Left lung (tissue), 10 donors: Measurements from ENCODE around the gene HSPA1L. TPM values are rescaled to one million over a fixed set of nuclear protein-coding genes. Genes with fewer than 3 reads are reported as not detected.

Experiments
- ATAC-seq: fragments of 200-7000 bp; cut with Tn5 transposase; one replicate; pipeline ENCODE4 v1.9.1; 2020; ENCODE audit warnings: moderate library complexity
- DNase-seq, 4 donors: peaks; one replicate each; pipeline ENCODE4 v3.0.0-alpha.2; 2013 to 2020
- H3K27ac ChIP-seq, 2 donors: fragments of 200-600 bp; sonication (generic) in 1 of 2; one replicate each; pipeline versions ENCODE4 v1.5.0 to v1.8.0; 2020 to 2021
- H3K27me3 ChIP-seq, 2 donors: fragments of 200-600 bp; sonication (generic) in 1 of 2; one replicate each; pipeline versions ENCODE4 v1.5.0 to v1.8.0; 2020 to 2021
- H3K36me3 ChIP-seq, 2 donors: fragments of 200-600 bp; sonication (generic) in 1 of 2; one replicate each; pipeline versions ENCODE4 v1.5.0 to v1.8.0; 2020 to 2021
- H3K4me1 ChIP-seq, 2 donors: fragments of 200-600 bp; one replicate each; pipeline ENCODE4 v1.8.0; 2021
- H3K4me3 ChIP-seq, 2 donors: fragments of 200-600 bp; sonication (generic) in 1 of 2; one replicate each; pipeline versions ENCODE4 v1.5.0 to v1.8.0; 2020 to 2021; ENCODE audit warnings: mild to moderate bottlenecking in 1 of 2
- H3K9me3 ChIP-seq, 2 donors: fragments of 200-600 bp; sonication (generic) in 1 of 2; one replicate each; pipeline versions ENCODE4 v1.5.0 to v1.8.0; 2020 to 2021
- intact Hi-C, 2 donors: fragments of 100-400 bp; cut with DNase I; formaldehyde crosslinking; loops; one replicate each; pipeline versions ENCODE4 v1.11.2 to v1.14.2; 2022
- polyA plus RNA-seq, 6 donors: library from polyadenylated mRNA; unstranded; fragments of 120-200 nt; gene quantifications; one replicate each; pipeline ENCODE4 v1.2.1, GENCODE V29; 2013; ENCODE audit not compliant: insufficient read length in 6 of 6
- total RNA-seq, 2 donors: library from RNA; stranded (reverse); fragmentation: NEBNext Ultra II Directional; extraction: Animal tissue kit (Norgen Biotek cat#: 25700); gene quantifications; one replicate each; pipeline ENCODE4 v1.2.1, GENCODE V29; 2021
- TF ChIP-seq, protein P1 (sequence below), 2 donors: fragments of 200-600 bp; sonication (generic) in 1 of 2; IDR thresholded peaks; one replicate each; pipeline versions ENCODE4 v1.5.0 to v1.8.0; 2021; ENCODE audit warnings: antibody characterized with exemption in 2 of 2
- donor health status: DM: no; HTN: yes; CAD: no.
- donor health status: DM: no; HTN: no; CAD: no.

HSPA1L gene
- total and polyA plus RNA-seq, 8 donors = 0.99 to 4.4 (median 3.1) TPM

- DNase-seq = peak in 2 of 4 donors; percentile 42 to 73
Measured at GRCh38 chr6:31765910-31766794, 48.9 kb downstream of the HSPA1L start.

GRCh38 chr6:31765559-31765909, 49.5 kb downstream of the HSPA1L start:
- DNase-seq (peak in 1 of 4 donors; percentile 64), ATAC-seq (no peak)
- Histone ChIP-seq H3K4me3 (no peak overlapping the region), H3K27me3 (no peaks in the 10 kb centered on the region), H3K27ac (no peak overlapping the region), H3K36me3 (peaks cover 0 to under 1% of the 10 kb centered on the region in 2 donors), H3K4me1 (peaks cover 0 to 25% of the 10 kb centered on the region in 2 donors), H3K9me3 (no peaks in the 10 kb centered on the region)
- intact Hi-C loops = no loop called here
- TF ChIP-seq, protein P1, sequence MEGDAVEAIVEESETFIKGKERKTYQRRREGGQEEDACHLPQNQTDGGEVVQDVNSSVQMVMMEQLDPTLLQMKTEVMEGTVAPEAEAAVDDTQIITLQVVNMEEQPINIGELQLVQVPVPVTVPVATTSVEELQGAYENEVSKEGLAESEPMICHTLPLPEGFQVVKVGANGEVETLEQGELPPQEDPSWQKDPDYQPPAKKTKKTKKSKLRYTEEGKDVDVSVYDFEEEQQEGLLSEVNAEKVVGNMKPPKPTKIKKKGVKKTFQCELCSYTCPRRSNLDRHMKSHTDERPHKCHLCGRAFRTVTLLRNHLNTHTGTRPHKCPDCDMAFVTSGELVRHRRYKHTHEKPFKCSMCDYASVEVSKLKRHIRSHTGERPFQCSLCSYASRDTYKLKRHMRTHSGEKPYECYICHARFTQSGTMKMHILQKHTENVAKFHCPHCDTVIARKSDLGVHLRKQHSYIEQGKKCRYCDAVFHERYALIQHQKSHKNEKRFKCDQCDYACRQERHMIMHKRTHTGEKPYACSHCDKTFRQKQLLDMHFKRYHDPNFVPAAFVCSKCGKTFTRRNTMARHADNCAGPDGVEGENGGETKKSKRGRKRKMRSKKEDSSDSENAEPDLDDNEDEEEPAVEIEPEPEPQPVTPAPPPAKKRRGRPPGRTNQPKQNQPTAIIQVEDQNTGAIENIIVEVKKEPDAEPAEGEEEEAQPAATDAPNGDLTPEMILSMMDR (IDR thresholded peaks at IDR 0.05) = no peak

More at GRCh38 chr6:31765910-31766794, 48.9 kb downstream of the HSPA1L start:
- no peak overlapping the region for H3K4me3 ChIP-seq
- ATAC-seq = peak; percentile 41
- H3K27me3 ChIP-seq = no peaks in the 10 kb centered on the region
- peaks cover 0 to 25% of the 10 kb centered on the region in 2 donors for H3K4me1 ChIP-seq
- no peak overlapping the region for H3K27ac ChIP-seq
- intact Hi-C loops = no loop called here
- H3K36me3 ChIP-seq = no peaks in the 10 kb centered on the region
- TF ChIP-seq, protein P1 (IDR thresholded peaks at IDR 0.05) = no peak
- H3K9me3 ChIP-seq = no peaks in the 10 kb centered on the region

- no peak overlapping the region for H3K4me3 ChIP-seq
- ATAC-seq = no peak
- intact Hi-C loops = no loop called here
- TF ChIP-seq, protein P1 (IDR thresholded peaks at IDR 0.05) = no peak
- no peak overlapping the region for H3K27ac ChIP-seq
- no peaks in the 10 kb centered on the region for H3K27me3 ChIP-seq
- H3K36me3 ChIP-seq = peaks cover 0 to 14% of the 10 kb centered on the region in 2 donors
- H3K4me1 ChIP-seq = peaks cover 0 to 15% of the 10 kb centered on the region in 2 donors
- peak in 1 of 4 donors; percentile 56 for DNase-seq
- H3K9me3 ChIP-seq = no peaks in the 10 kb centered on the region
Measured at GRCh38 chr6:31764198-31764597, 50.9 kb downstream of the HSPA1L start.

- no peaks in the 10 kb centered on the region for H3K9me3 ChIP-seq
- H3K4me3 ChIP-seq = no peak overlapping the region
- peak in 1 of 4 donors; percentile 17 for DNase-seq
- TF ChIP-seq, protein P1 (IDR thresholded peaks at IDR 0.05) = no peak
- peaks cover 0 to 15% of the 10 kb centered on the region in 2 donors for H3K36me3 ChIP-seq
- ATAC-seq = peak; percentile 43
- H3K4me1 ChIP-seq = peaks cover 0 to 9% of the 10 kb centered on the region in 2 donors
- intact Hi-C loops = no loop called here
- no peaks in the 10 kb centered on the region for H3K27me3 ChIP-seq
- no peak overlapping the region for H3K27ac ChIP-seq
Measured at GRCh38 chr6:31763619-31763940, 51.5 kb downstream of the HSPA1L start.

- peaks cover 0 to 4% of the 10 kb centered on the region in 2 donors for H3K4me1 ChIP-seq
- H3K27ac ChIP-seq = no peak overlapping the region
- DNase-seq = no peak
- H3K9me3 ChIP-seq = no peaks in the 10 kb centered on the region
- no peak overlapping the region for H3K4me3 ChIP-seq
- H3K27me3 ChIP-seq = no peaks in the 10 kb centered on the region
- peaks cover 0 to 15% of the 10 kb centered on the region in 2 donors for H3K36me3 ChIP-seq
- intact Hi-C loops = no loop called here
- ATAC-seq = no peak
- TF ChIP-seq, protein P1 (IDR thresholded peaks at IDR 0.05) = no peak
Measured at GRCh38 chr6:31762878-31763618, 52.0 kb downstream of the HSPA1L start.
